Central memory CD8-positive, alpha-beta T cell (primary cell): ENCODE measurements around the gene NALF2.
A peak's percentile ranks its signal among the peaks of the same experiment; 100 is the strongest.

Experiments used
- ATAC-seq: fragments of 150-1000 bp; cut with Tn5 transposase; replicated peaks from 2 replicates; pipeline ENCODE4 v1.10.0; 2022; ENCODE audit warnings: mild to moderate bottlenecking, moderate FRiP score, moderate number of reproducible peaks; ENCODE audit not compliant: poor library complexity, severe bottlenecking; ENCODE audit errors: extremely low read depth
- DNase-seq, 2 donors: peaks; one replicate each; pipeline ENCODE4 v3.0.0; 2021; ENCODE audit warnings: low spot score in 2 of 2
- H3K27ac Mint-ChIP-seq: one replicate; pipeline ENCODE4 v1.8.0; 2022; ENCODE audit warnings: low read depth, mild to moderate bottlenecking, moderate library complexity, mixed read lengths
- H3K27me3 Mint-ChIP-seq: one replicate; pipeline ENCODE4 v1.8.0; 2022; ENCODE audit warnings: mixed read lengths
- H3K36me3 Mint-ChIP-seq: one replicate; pipeline ENCODE4 v1.8.0; 2022; ENCODE audit warnings: mild to moderate bottlenecking, moderate library complexity, mixed read lengths; ENCODE audit not compliant: insufficient read depth
- H3K4me1 Mint-ChIP-seq: one replicate; pipeline ENCODE4 v1.8.0; 2022; ENCODE audit warnings: mixed read lengths
- H3K4me3 Mint-ChIP-seq: one replicate; pipeline ENCODE4 v1.8.0; 2022; ENCODE audit warnings: mild to moderate bottlenecking, moderate library complexity, mixed read lengths
- H3K9me3 Mint-ChIP-seq: one replicate; pipeline ENCODE4 v1.8.0; 2022; ENCODE audit warnings: mixed read lengths

NALF2 gene

DNA sequence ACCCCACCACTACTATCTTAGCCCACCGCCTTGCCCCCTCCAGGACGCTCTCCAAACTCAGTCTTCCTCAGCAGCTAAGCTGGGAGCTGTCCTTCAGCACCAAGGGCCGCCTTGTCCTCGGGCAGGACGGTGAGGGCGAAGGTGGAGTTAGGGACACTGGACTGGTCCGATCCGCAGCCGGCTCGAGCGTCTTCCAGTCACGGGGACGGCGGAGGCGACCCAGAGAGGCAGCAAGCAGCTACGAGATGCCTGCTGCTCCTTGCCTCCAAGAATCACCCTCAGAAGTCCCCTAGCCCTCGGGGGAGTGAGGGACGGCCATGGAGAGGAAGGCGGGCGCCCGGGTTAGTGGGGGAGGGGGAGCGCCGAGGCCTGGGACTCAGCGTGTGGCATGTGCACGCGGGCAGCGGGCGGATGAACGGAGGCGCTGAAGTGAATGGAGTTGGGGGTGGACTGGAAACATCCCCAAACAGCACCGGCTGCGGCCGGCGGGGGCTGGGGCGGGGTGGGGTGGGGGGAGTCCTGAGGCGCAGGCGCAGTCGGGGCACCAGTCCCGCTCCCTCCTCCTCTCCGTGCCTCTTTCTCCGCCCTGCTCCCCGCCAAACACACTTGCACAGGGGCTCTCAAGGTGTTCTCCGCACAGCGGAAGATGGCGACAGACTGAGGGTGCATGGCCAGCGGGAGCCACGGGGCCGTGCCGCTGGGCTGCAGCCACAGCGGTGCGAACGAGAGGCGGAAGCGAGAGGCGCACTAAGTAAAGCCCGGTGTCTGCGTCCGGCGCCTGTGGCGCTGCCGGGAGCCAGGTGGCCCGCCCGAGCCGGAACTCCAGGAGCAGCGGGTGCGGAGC lies at the start of gene NALF2:
Gene NALF2, plus strand, starts transcription at position 545 of the 844 bp plus-strand sequence. CDS start 957 bp downstream, outside the sequence.
- Mint-ChIP-seq H3K36me3 (peaks cover 2% of the 10 kb centered on the region), H3K4me1 (no peaks in the 10 kb centered on the region)
- DNase-seq, result no peak

DNA sequence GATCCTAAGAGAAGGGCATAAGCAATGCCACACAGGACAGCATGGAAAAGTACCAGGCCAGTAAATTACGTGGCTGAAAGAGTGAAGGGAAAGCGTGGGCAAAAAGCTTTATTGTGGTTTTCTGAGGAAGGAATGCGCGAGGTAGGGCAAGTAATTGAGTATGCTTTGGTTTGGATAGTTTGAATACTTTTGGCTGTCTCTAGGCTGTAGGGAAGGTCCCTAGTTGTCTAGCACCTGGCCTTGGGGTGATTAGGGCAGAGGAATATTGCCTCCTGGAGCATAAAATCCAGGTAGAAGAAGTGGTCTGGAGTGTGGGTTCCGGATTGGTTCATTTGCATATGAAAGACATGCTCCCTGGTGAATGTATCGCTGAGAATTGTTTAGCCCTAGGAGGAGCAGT lies 46.4 kb upstream of the NALF2 start:
- Mint-ChIP-seq H3K9me3 (no peaks in the 10 kb centered on the region), H3K27me3 (no peaks in the 10 kb centered on the region), H3K36me3 (no peaks in the 10 kb centered on the region), H3K4me1 (no peaks in the 10 kb centered on the region), H3K4me3 (no peak overlapping the region), H3K27ac (no peak overlapping the region)
- no peak for ATAC-seq
- DNase-seq, result no peak

More for the DNA sequence above, at the start of gene NALF2:
- Mint-ChIP-seq H3K27ac (no peak within 1 kb of the TSS), H3K9me3 (no peaks in the 10 kb centered on the region), H3K27me3 (peaks cover 23% of the 10 kb centered on the region), H3K4me3 (peak within 1 kb of the TSS; percentile 41)
- ATAC-seq, result no peak

DNA sequence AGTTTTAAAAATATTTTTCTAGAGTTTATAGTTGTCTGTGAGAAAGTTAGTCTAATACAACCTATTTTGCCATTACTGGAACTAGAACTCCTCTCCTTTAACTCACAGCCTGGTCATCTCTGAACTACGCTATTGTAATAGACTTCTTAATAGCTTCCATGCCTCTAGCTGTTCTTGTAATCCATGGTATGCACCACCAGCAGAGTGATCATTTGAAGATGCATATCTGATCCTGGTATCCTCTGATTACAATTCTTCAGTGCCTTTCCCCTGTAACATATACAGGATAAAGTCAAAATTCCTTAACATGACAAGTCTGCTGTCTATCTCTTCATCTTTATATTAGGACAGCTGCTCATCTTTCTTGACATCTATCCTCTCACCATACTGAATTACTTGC lies 37.6 kb upstream of the NALF2 start:
- no peak overlapping the region for H3K27ac Mint-ChIP-seq
- ATAC-seq, result no peak
- no peaks in the 10 kb centered on the region for H3K9me3 Mint-ChIP-seq
- H3K36me3 Mint-ChIP-seq, result no peaks in the 10 kb centered on the region
- H3K4me3 Mint-ChIP-seq, result no peak overlapping the region
- H3K4me1 Mint-ChIP-seq, result no peaks in the 10 kb centered on the region
- H3K27me3 Mint-ChIP-seq, result peaks cover 17% of the 10 kb centered on the region
- DNase-seq, result no peak

DNA sequence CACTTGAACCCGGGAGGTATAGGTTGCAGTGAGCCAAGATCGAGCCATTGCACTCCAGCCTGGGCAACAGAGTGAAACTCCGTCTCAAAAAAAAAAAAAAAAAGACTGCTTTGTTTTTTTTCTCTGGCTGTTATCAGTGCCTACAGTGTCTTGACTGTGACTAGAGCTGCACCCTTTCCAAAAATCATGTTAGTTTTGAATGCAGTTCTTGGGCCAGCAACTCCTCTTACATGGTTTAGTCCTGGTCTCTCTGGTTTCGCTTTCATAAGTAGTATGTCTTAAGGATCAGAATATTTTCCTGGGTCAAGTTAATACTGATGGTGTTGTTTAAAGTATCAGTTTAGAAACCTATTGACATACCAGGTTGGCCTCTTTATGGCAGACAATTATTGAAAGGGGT lies 34.2 kb upstream of the NALF2 start:
- no peaks in the 10 kb centered on the region for H3K9me3 Mint-ChIP-seq
- no peaks in the 10 kb centered on the region for H3K4me1 Mint-ChIP-seq
- no peaks in the 10 kb centered on the region for H3K36me3 Mint-ChIP-seq
- no peak for DNase-seq
- no peak overlapping the region for H3K4me3 Mint-ChIP-seq
- ATAC-seq, result no peak
- no peak overlapping the region for H3K27ac Mint-ChIP-seq
- peaks cover 17% of the 10 kb centered on the region for H3K27me3 Mint-ChIP-seq

DNA sequence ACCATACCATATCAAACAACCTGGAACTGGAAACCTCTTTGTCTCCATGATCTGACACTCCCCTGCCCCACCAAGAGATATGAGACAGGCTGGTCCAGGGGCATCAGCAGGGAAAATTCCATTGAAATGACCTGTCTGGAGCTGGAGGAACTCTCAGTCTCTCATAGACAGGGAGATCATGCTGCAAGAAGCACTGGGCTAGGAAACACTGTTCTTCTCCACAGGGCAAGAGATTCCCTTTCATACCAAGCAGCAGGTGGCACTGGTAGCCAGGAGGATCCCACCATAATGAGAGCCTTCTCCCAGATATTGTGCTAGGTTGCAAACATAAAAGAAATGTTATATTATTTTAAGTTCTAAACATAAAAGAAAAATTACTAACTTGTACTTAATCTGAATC lies 14.5 kb upstream of the NALF2 start:
- DNase-seq, result no peak
- H3K4me3 Mint-ChIP-seq, result no peak overlapping the region
- ATAC-seq, result no peak
- H3K27me3 Mint-ChIP-seq, result peaks cover 15% of the 10 kb centered on the region
- H3K27ac Mint-ChIP-seq, result no peak overlapping the region
- no peaks in the 10 kb centered on the region for H3K4me1 Mint-ChIP-seq
- H3K9me3 Mint-ChIP-seq, result no peaks in the 10 kb centered on the region
- no peaks in the 10 kb centered on the region for H3K36me3 Mint-ChIP-seq

DNA sequence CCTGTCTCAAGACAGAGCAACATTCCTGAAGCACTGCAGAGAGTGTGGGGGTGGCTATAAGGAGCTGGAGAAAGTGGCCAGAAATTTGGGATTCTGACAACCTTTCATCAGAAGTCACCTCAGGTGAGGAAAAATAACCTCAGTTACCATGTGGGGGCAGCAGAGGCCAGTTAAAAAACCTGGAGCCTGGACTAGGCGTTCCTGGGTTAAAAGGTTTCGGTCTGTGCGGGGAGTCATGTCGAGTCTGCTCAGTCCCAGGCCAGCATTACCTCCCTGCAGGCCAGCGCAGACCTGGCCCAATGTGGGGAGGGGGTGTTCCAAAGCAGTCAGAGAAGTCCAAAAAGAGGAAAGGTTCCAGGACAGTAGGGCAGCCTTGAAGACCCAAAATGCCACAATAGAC lies 10.9 kb upstream of the NALF2 start:
- Mint-ChIP-seq H3K27ac (no peak overlapping the region), H3K4me3 (no peak overlapping the region), H3K27me3 (peaks cover 20% of the 10 kb centered on the region), H3K4me1 (no peaks in the 10 kb centered on the region), H3K9me3 (no peaks in the 10 kb centered on the region), H3K36me3 (no peaks in the 10 kb centered on the region)
- DNase-seq, result no peak
- no peak for ATAC-seq

DNA sequence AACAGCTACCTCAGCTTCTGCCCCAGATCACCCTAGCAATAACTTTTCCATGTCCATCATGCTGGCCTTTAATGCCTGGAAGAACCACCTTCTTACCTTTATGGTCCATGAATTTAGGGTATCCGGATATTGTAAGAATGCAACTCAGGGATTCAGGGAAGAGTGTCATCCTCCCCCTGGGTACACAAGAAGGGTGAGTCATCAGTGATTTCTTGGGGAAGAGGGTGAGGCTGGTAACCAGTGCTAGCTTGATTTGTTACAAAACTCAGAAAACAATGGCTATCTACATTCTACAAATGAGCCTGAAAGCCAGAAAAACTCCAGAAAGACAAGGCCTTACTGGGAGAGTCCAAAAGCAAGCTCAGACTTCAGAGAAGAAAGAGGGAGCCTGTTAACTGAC lies 10.4 kb upstream of the NALF2 start:
- Mint-ChIP-seq H3K27me3 (peaks cover 14% of the 10 kb centered on the region), H3K27ac (no peak overlapping the region), H3K4me3 (no peak overlapping the region), H3K9me3 (no peaks in the 10 kb centered on the region), H3K36me3 (no peaks in the 10 kb centered on the region), H3K4me1 (no peaks in the 10 kb centered on the region)
- DNase-seq (no peak), ATAC-seq (no peak)

DNA sequence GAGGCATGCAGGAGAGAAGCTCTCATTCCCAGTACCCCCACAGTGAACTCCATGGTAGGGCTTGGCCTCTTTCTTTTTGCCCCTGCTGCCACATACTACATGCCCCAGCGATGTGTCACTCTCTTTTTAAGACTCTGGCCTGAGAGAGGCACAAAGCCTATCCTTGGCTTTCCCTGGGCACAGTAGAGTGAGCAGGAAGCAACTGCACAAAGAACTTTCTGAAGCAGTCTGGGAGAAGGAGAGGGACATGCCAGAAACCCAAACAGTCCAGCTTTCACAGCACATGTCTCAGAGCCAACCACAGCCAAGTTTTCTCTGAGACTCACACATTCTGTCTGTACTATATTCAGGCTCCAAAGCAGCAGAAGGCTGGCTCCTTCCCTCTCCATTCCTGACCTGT lies 7.9 kb upstream of the NALF2 start:
- no peaks in the 10 kb centered on the region for H3K4me1 Mint-ChIP-seq
- H3K36me3 Mint-ChIP-seq, result no peaks in the 10 kb centered on the region
- H3K4me3 Mint-ChIP-seq, result no peak overlapping the region
- H3K27ac Mint-ChIP-seq, result no peak overlapping the region
- no peak for ATAC-seq
- no peak for DNase-seq
- peaks cover 10% of the 10 kb centered on the region for H3K27me3 Mint-ChIP-seq
- no peaks in the 10 kb centered on the region for H3K9me3 Mint-ChIP-seq

DNA sequence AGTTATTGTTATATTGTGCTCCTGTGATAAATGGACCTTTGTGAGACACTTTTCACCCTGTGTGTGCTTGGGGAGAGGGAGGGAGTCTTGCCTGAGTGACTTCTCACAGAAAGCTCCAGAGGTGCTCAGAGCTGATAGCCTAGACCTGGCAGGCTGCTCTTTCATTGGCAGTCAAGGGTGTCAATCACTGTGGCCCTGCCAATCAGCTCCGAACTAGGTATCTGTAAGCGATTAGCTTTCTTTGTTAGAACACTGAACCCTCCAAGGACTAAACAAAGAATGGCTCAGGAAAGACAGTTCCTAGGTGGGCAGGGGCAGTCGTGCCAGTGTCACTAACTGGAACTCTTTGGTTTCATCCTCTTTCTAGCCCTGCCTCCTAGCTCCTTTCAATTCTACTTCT lies 2.7 kb upstream of the NALF2 start:
- ATAC-seq (no peak), DNase-seq (no peak)
- H3K36me3 Mint-ChIP-seq, result peaks cover 2% of the 10 kb centered on the region
- no peaks in the 10 kb centered on the region for H3K9me3 Mint-ChIP-seq
- peaks cover 10% of the 10 kb centered on the region for H3K27me3 Mint-ChIP-seq
- H3K27ac Mint-ChIP-seq, result no peak overlapping the region
- no peak overlapping the region for H3K4me3 Mint-ChIP-seq
- H3K4me1 Mint-ChIP-seq, result no peaks in the 10 kb centered on the region

DNA sequence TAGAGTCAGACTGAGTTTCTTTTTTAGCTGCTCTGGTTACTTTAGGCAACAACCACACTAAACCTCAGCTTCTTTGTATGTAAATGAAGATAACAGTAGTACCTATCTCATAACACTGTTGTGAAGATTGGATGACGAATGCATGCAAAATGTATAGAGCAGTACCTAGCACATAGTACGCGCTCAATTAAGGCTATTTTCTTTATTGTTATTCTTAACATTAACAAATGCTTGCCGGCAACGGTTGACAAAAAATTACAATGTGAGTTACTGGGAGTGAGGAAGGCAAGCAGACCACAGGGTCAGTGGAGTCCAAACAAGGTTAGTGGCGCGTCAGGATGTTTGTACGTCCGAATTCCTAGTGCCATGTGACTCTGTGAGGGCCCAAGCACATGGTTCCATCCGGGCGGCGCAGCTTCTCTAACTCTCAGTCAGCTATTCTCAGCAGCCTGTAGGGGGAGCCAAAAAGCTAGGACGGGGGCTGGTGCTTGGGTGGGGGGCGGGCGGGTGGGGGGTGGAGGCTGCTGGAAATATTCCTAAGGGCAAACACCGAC lies 821 bp upstream of the NALF2 start:
- peaks cover 16% of the 10 kb centered on the region for H3K27me3 Mint-ChIP-seq
- H3K36me3 Mint-ChIP-seq, result peaks cover 2% of the 10 kb centered on the region
- H3K4me3 Mint-ChIP-seq, result no peak overlapping the region
- H3K4me1 Mint-ChIP-seq, result no peaks in the 10 kb centered on the region
- DNase-seq, result no peak
- no peak for ATAC-seq
- no peaks in the 10 kb centered on the region for H3K9me3 Mint-ChIP-seq
- H3K27ac Mint-ChIP-seq, result no peak overlapping the region

DNA sequence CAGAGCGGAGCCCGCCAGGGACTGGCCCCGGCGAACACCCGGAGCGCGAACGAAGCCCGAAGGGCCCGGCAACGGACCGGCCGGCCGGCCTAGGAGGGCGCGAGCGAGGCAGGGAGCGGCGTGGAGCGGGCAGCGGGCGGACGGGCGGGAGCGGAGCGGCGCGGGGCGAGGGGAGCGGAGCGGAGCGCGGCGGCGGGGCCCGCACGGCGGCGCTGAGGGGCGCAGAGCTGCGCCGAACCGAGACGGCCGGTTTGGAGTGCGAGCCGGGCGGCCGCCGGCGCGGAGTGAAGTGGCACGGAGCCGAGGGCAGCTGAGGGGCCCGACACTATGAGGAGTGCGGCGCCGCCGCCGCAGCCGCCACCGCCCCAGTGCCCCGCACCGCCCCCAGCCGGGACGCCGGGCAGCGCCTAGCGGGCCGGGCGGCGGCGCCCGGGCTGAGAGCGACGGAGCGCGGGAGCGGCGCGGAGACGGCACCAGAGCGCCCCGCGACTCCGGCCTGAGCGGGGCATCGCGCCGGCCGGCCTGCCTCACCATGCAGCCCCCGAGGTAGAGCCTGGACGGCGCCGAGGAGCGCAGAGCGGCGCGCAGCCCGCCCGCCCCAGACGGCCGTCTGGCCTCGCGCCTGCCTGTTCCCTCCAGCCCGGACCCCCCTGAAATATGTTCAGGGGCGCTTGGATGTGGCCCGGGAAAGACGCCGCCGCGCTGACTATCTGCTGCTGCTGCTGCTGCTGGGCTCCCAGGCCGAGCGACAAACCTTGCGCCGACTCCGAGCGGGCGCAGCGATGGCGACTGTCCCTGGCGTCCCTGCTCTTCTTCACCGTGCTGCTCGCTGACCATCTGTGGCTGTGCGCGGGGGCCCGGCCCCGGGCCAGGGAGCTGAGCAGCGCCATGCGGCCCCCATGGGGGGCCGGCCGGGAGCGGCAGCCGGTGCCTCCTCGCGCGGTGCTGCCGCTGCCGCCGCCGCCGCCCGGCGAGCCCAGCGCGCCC lies 793 bp downstream of the NALF2 start:
- H3K9me3 Mint-ChIP-seq, result no peaks in the 10 kb centered on the region
- no peak for ATAC-seq
- DNase-seq, result no peak
- H3K36me3 Mint-ChIP-seq, result peaks cover 2% of the 10 kb centered on the region
- no peak overlapping the region for H3K27ac Mint-ChIP-seq
- no peak overlapping the region for H3K4me3 Mint-ChIP-seq
- H3K27me3 Mint-ChIP-seq, result peaks cover 29% of the 10 kb centered on the region
- H3K4me1 Mint-ChIP-seq, result no peaks in the 10 kb centered on the region

DNA sequence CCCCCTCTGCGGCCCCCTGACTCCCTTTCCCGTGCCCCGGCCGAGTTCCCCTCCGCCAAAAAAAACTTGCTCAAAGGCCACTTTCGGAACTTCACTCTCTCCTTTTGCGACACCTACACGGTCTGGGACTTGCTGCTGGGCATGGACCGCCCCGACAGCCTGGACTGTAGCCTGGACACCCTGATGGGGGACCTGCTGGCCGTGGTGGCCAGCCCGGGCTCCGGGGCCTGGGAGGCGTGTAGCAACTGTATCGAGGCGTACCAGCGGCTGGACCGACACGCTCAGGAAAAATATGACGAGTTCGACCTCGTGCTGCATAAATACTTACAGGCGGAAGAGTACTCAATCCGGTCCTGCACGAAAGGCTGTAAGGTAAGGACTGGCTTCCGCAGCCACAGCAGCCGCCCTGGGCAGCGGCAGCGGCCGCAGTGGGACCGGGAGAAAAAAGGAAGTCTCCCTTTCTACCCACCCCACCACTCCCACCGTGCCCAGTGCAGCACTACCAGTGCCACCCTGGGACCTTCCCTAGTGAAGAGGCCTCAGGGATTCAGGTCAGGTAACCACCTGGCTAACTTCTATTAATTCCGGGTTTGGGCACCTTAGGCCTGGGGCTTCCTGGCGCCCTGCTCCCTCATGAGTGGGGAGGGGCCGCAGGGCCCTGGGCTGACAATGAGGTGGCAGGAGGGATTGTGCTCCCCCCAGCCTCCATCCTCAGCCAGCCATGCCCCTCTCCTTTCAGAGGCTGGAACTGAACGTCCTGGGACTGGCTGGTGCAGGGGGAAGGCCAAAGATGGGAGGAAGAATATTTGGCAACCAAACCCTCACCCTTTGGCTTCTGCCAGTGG lies 1.9 kb downstream of the NALF2 start:
- Mint-ChIP-seq H3K36me3 (peaks cover 2% of the 10 kb centered on the region), H3K9me3 (no peaks in the 10 kb centered on the region), H3K27ac (no peak overlapping the region), H3K27me3 (peaks cover 30% of the 10 kb centered on the region), H3K4me1 (no peaks in the 10 kb centered on the region), H3K4me3 (no peak overlapping the region)
- DNase-seq (no peak), ATAC-seq (no peak)
